NCI-H446 (cell line): ENCODE data around the gene NBPF4.
"Not testable (repeated sequence)": the region's sequence is repeated elsewhere in the genome, so short reads cannot be mapped to it uniquely, and the experiment has no call there.

Experiments
- DNase-seq, 2 experiments: peaks; one replicate each; lab custom pipeline; 2025; lab: John Stamatoyannopoulos, UW

Gene NBPF4

GRCh38 chr1:108209456-108210108, 34.3 kb downstream of the NBPF4 start:
- DNase-seq, result no peak

- DNase-seq, result no peak
Measured at GRCh38 chr1:108208724-108209446, 35.0 kb downstream of the NBPF4 start.

- not testable (repeated sequence) for DNase-seq
Measured at GRCh38 chr1:108203582-108203981, 40.3 kb downstream of the NBPF4 start.

GRCh38 chr1:108201687-108202086, 42.2 kb downstream of the NBPF4 start:
- DNase-seq, result no peak

- DNase-seq, result peak; percentile 30 to 58
Measured at GRCh38 chr1:108200687-108201051, 43.2 kb downstream of the NBPF4 start.

GRCh38 chr1:108199781-108200686, 43.8 kb downstream of the NBPF4 start, which contains the start of gene SLC25A24:
Gene SLC25A24 (minus strand): TSS chr1:108200343. CDS start chr1:108200138, 205 bp downstream.
- peak; percentile 56 to 85 for DNase-seq

- no peak for DNase-seq
Measured at GRCh38 chr1:108199201-108199691, 44.6 kb downstream of the NBPF4 start.

- no peak for DNase-seq
Measured at GRCh38 chr1:108194051-108194450, 49.8 kb downstream of the NBPF4 start.

- no peak for DNase-seq
Measured at GRCh38 chr1:108193333-108193732, 50.5 kb downstream of the NBPF4 start.

- DNase-seq, result no peak
Measured at GRCh38 chr1:108192581-108192980, 51.3 kb downstream of the NBPF4 start.

GRCh38 chr1:108190686-108191416, 53.0 kb downstream of the NBPF4 start:
- no peak for DNase-seq

- no peak for DNase-seq
Measured at GRCh38 chr1:108190001-108190634, 53.8 kb downstream of the NBPF4 start.

GRCh38 chr1:108188801-108189200, 55.1 kb downstream of the NBPF4 start:
- no peak for DNase-seq

- DNase-seq, result no peak
Measured at GRCh38 chr1:108182959-108183700, 60.7 kb downstream of the NBPF4 start.

GRCh38 chr1:108179018-108179417, 64.9 kb downstream of the NBPF4 start:
- no peak for DNase-seq
